ENCODE data around the gene MSH5.

DNA sequence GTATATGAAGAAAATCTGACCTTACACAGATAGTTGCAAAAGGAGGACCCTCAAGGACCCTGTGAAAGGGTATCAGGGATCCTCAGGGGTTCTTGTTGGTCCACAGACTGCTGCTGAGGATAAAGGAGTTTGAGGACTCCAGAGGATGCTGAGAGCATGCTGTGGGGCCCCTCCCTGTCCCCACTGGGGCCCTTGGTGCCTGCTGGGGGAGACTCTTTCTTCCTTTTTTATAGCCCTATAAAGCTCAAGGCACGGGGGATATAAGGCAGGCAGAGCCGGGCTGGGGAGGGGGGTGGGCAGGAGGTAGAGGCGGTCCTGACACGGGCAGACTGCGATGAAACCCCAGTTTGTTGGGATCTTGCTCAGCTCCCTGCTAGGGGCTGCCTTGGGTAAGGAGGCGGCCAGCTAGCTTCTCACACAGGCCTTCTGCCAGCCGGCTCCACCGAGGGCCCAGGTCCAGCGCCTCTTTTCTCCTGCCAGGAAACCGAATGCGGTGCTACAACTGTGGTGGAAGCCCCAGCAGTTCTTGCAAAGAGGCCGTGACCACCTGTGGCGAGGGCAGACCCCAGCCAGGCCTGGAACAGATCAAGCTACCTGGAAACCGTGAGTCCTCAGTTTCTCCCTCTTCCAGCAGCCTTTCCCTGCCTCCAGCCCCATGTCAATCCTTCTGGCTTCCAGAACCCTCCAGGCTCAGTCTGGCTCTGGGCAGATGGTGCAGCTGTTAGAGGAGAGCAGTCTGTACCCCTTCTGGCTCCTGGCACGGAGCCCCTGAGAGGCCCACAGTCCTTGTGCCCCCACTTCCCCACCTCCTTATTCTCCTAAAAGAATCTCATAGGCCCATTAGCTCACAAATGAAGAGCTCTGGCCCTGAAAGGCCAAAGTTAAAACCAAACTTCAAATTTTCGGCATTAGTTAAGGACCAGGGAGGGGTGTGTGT, 24.5 kb upstream of the MSH5 start, which contains the start of gene LY6G6D:
- TF ChIP-seq, protein P1, sequence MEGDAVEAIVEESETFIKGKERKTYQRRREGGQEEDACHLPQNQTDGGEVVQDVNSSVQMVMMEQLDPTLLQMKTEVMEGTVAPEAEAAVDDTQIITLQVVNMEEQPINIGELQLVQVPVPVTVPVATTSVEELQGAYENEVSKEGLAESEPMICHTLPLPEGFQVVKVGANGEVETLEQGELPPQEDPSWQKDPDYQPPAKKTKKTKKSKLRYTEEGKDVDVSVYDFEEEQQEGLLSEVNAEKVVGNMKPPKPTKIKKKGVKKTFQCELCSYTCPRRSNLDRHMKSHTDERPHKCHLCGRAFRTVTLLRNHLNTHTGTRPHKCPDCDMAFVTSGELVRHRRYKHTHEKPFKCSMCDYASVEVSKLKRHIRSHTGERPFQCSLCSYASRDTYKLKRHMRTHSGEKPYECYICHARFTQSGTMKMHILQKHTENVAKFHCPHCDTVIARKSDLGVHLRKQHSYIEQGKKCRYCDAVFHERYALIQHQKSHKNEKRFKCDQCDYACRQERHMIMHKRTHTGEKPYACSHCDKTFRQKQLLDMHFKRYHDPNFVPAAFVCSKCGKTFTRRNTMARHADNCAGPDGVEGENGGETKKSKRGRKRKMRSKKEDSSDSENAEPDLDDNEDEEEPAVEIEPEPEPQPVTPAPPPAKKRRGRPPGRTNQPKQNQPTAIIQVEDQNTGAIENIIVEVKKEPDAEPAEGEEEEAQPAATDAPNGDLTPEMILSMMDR (IDR thresholded peaks at IDR 0.05) = no peak
- TF ChIP-seq POLR2A (IDR thresholded peaks at IDR 0.05) = no peak
